Parathyroid adenoma (tissue), 2 donors: ENCODE measurements around the gene GREM1.

Source experiments
- H2AFZ ChIP-seq: fragments of 300-600 bp; sonication (generic); one replicate; pipeline ENCODE4 v1.7.0; 2017; ENCODE audit warnings: antibody characterized with exemption, mild to moderate bottlenecking
- H3K27ac ChIP-seq: fragments of 300-600 bp; sonication (generic); one replicate; pipeline ENCODE4 v1.7.0; 2017
- H3K27me3 ChIP-seq: fragments of 300-600 bp; sonication (generic); one replicate; pipeline ENCODE4 v1.7.0; 2017; ENCODE audit warnings: low read length; ENCODE audit not compliant: control insufficient read depth, insufficient read depth
- H3K36me3 ChIP-seq: fragments of 300-600 bp; sonication (generic); one replicate; pipeline ENCODE4 v1.7.0; 2017; ENCODE audit warnings: low read length; ENCODE audit not compliant: control insufficient read depth, insufficient read depth
- H3K4me1 ChIP-seq: fragments of 300-600 bp; sonication (generic); one replicate; pipeline ENCODE4 v1.7.0; 2017; ENCODE audit warnings: control low read depth
- H3K4me2 ChIP-seq: fragments of 300-600 bp; sonication (generic); one replicate; pipeline ENCODE4 v1.7.0; 2017; ENCODE audit warnings: low read length
- H3K4me3 ChIP-seq: fragments of 300-600 bp; sonication (generic); one replicate; pipeline ENCODE4 v1.7.0; 2017; ENCODE audit warnings: low read depth, low read length
- H3K79me2 ChIP-seq: fragments of 300-600 bp; sonication (generic); one replicate; pipeline ENCODE4 v1.7.0; 2017; ENCODE audit warnings: control low read depth
- H3K9ac ChIP-seq: fragments of 300-600 bp; sonication (generic); one replicate; pipeline ENCODE4 v1.7.0; 2017; ENCODE audit warnings: mild to moderate bottlenecking
- H3K9me3 ChIP-seq: fragments of 300-600 bp; sonication (generic); one replicate; pipeline ENCODE4 v1.7.0; 2017; ENCODE audit warnings: low read length; ENCODE audit not compliant: control insufficient read depth
- TF ChIP-seq, protein P1 (sequence below): fragments of 300-600 bp; sonication (generic); IDR thresholded peaks from one replicate; pipeline ENCODE4 v1.7.0; 2017; ENCODE audit warnings: antibody characterized with exemption, mild to moderate bottlenecking
- donor health status: primary hyperparathyroidism.

Gene GREM1

DNA sequence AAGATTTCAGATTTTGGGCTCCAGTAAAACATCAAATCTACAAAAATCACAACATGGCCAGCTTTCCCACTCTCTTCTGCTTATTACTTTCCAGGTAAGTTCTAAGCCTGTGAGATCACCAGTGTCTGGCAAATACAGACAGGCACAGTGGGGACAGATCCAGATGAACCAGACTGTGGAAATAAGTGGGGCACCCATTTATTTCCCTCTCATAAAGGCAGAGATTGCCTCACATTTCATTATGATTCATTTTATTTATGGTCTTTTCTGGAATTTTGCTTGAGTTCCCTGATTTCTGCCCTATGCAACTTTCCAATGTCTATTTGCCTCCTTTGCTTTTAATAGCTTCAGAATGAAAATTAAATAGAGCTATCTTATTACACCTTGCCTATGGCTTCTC, 66.8 kb downstream of the GREM1 start:
- no peaks in the 10 kb centered on the region for H3K4me1 ChIP-seq
- no peak overlapping the region for H3K9ac ChIP-seq
- no peak overlapping the region for H3K27ac ChIP-seq
- H3K27me3 ChIP-seq: no peaks in the 10 kb centered on the region
- no peak overlapping the region for H3K4me3 ChIP-seq
- no peaks in the 10 kb centered on the region for H3K9me3 ChIP-seq
- no peak overlapping the region for H2AFZ ChIP-seq
- H3K36me3 ChIP-seq: no peaks in the 10 kb centered on the region
- TF ChIP-seq, protein P1, sequence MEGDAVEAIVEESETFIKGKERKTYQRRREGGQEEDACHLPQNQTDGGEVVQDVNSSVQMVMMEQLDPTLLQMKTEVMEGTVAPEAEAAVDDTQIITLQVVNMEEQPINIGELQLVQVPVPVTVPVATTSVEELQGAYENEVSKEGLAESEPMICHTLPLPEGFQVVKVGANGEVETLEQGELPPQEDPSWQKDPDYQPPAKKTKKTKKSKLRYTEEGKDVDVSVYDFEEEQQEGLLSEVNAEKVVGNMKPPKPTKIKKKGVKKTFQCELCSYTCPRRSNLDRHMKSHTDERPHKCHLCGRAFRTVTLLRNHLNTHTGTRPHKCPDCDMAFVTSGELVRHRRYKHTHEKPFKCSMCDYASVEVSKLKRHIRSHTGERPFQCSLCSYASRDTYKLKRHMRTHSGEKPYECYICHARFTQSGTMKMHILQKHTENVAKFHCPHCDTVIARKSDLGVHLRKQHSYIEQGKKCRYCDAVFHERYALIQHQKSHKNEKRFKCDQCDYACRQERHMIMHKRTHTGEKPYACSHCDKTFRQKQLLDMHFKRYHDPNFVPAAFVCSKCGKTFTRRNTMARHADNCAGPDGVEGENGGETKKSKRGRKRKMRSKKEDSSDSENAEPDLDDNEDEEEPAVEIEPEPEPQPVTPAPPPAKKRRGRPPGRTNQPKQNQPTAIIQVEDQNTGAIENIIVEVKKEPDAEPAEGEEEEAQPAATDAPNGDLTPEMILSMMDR: no peak
- no peaks in the 10 kb centered on the region for H3K79me2 ChIP-seq
- H3K4me2 ChIP-seq: no peak overlapping the region

DNA sequence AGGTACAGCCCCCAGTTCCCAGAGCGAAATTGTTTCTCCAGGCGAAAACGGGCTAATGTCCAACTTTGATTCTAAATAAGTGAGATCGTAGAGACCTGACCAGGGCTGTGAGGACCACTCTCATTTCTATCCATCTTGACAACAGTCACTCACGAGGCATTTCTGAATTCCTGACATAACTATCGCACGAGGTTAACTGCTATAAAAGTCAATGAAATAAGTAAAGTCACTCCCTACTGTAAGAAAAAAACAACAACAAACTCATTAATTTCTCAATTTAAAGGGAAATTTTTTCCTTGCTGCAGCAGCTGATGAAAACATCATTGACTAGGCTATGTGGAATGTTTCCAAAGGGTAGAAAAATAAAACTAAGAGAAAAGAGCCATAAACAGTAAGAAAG, 69.1 kb downstream of the GREM1 start:
- no peaks in the 10 kb centered on the region for H3K79me2 ChIP-seq
- H3K9me3 ChIP-seq: no peaks in the 10 kb centered on the region
- H2AFZ ChIP-seq: no peak overlapping the region
- H3K4me1 ChIP-seq: no peaks in the 10 kb centered on the region
- H3K27me3 ChIP-seq: no peaks in the 10 kb centered on the region
- H3K4me3 ChIP-seq: no peak overlapping the region
- H3K36me3 ChIP-seq: no peaks in the 10 kb centered on the region
- no peak overlapping the region for H3K4me2 ChIP-seq
- no peak overlapping the region for H3K9ac ChIP-seq
- TF ChIP-seq, protein P1: no peak
- no peak overlapping the region for H3K27ac ChIP-seq

DNA sequence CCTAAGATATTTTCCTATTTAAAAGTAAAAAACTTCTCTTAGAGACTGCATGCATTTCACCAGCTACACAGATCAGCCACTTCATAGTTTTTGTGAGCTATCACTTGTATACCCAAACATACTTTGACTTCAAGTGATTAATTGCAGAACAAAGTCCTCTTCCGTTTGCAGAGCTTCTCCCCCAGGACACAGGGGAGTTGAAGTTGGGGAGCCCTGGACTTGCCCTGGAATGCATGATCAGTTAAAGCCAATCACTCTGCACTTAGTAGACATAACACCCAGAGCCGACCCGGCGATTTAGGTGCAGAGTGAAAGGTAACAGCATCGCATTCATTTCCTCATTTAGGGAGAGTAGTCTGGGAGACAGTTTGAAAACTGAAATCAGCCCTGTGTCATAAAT, 70.1 kb downstream of the GREM1 start:
- Histone ChIP-seq H3K9ac (no peak overlapping the region), H3K4me3 (no peak overlapping the region), H3K4me2 (no peak overlapping the region), H3K79me2 (no peaks in the 10 kb centered on the region), H2AFZ (no peak overlapping the region), H3K9me3 (no peaks in the 10 kb centered on the region), H3K36me3 (no peaks in the 10 kb centered on the region), H3K27me3 (no peaks in the 10 kb centered on the region), H3K4me1 (no peaks in the 10 kb centered on the region), H3K27ac (no peak overlapping the region)
- TF ChIP-seq, protein P1: no peak

DNA sequence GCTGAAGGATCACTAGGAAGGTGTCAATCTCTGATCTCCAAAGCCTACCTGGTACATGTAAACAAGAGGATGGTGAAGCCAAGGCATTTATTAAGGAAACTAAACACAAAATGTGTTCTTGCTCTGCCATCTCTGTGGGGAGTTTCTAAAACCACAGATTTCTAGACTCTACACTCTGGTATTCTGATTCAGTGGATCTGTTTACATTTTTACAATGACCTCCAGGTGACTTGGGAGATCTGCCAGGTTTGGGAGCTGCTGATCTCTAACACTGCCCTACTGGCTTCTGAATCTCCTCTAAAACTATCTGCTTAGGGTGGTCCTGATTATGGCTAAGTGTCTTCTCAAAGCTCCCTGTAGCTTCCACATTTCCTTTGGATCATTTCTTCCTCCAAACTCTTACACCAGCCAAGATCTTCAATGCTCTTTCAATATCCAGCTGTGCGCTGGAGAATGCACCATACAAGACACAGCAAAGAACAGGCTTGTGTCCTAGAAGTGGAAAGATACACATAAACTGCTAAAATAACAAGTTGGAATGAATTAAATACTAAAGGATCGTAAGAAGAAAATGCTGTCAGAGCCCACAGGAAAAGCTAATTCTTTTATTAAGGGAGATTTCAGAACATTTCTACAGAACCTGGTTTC, 72.7 kb downstream of the GREM1 start:
- Histone ChIP-seq H3K4me1 (no peaks in the 10 kb centered on the region), H3K9me3 (no peaks in the 10 kb centered on the region), H3K27me3 (no peaks in the 10 kb centered on the region), H3K4me3 (no peak overlapping the region), H3K79me2 (no peaks in the 10 kb centered on the region), H3K36me3 (no peaks in the 10 kb centered on the region), H3K27ac (no peak overlapping the region), H3K4me2 (no peak overlapping the region), H2AFZ (no peak overlapping the region), H3K9ac (no peak overlapping the region)
- TF ChIP-seq, protein P1: no peak

GRCh38 chr15:32792436-32792835, 74.6 kb downstream of the GREM1 start:
- no peak overlapping the region for H3K4me2 ChIP-seq
- H3K4me3 ChIP-seq: no peak overlapping the region
- no peak overlapping the region for H3K27ac ChIP-seq
- no peaks in the 10 kb centered on the region for H3K4me1 ChIP-seq
- H3K27me3 ChIP-seq: no peaks in the 10 kb centered on the region
- H3K9me3 ChIP-seq: no peaks in the 10 kb centered on the region
- no peak overlapping the region for H2AFZ ChIP-seq
- H3K36me3 ChIP-seq: no peaks in the 10 kb centered on the region
- no peak overlapping the region for H3K9ac ChIP-seq
- TF ChIP-seq, protein P1: no peak
- no peaks in the 10 kb centered on the region for H3K79me2 ChIP-seq
